Esophagus (tissue), 2 donors: Measurements from ENCODE around the gene ARL4D. TPM values are rescaled to one million over a fixed set of nuclear protein-coding genes. Genes with fewer than 3 reads are reported as not detected.
"Not testable (repeated sequence)": the region's sequence is repeated elsewhere in the genome, so short reads cannot be mapped to it uniquely, and the experiment has no call there.

Source experiments
- H3K27ac ChIP-seq, 2 donors: one replicate each; pipeline ENCODE4 v1.5.1; 2013; ENCODE audit warnings: low read depth in 2 of 2, mild to moderate bottlenecking in 2 of 2, inconsistent platforms in 1 of 2, low read length in 1 of 2, moderate library complexity in 1 of 2
- H3K27me3 ChIP-seq, 2 donors: one replicate each; pipeline ENCODE4 v1.6.1; 2013; ENCODE audit warnings: low read length in 2 of 2, control low read depth in 1 of 2, mild to moderate bottlenecking in 1 of 2; ENCODE audit not compliant: insufficient read depth in 2 of 2, control insufficient read depth in 1 of 2
- H3K36me3 ChIP-seq, 2 donors: one replicate each; pipeline ENCODE4 v1.6.1; 2013; ENCODE audit warnings: low read length in 1 of 2; ENCODE audit not compliant: control insufficient read depth in 2 of 2, insufficient read depth in 2 of 2
- H3K4me1 ChIP-seq, 2 donors: one replicate each; pipeline ENCODE4 v1.6.1; 2013; ENCODE audit warnings: low read length in 1 of 2; ENCODE audit not compliant: control insufficient read depth in 2 of 2, insufficient read depth in 2 of 2
- H3K4me3 ChIP-seq, 2 donors: one replicate each; pipeline ENCODE4 v1.5.1; 2013; ENCODE audit warnings: low read length in 2 of 2, mild to moderate bottlenecking in 2 of 2, low read depth in 1 of 2, moderate library complexity in 1 of 2
- H3K9me3 ChIP-seq, 2 donors: one replicate each; pipeline ENCODE4 v1.6.1; 2013; ENCODE audit warnings: mild to moderate bottlenecking in 2 of 2, low read depth in 1 of 2, low read length in 1 of 2, moderate library complexity in 1 of 2; ENCODE audit not compliant: control insufficient read depth in 2 of 2, insufficient read depth in 1 of 2
- WGBS, 2 donors: extraction: QIAGEN DNeasy Blood & Tissue Kit; methylation state at CpG; one replicate each; pipeline ENCODE4 v1.1.7; 2013; 5-methylcytosine and 5-hydroxymethylcytosine counted together
- polyA plus RNA-seq, 2 donors: library from polyadenylated mRNA; stranded (reverse); fragments of 200-250 nt; gene quantifications; one replicate each; pipeline ENCODE4 v1.2.3, GENCODE V29; 2013
- donor health status: healthy with polysubstance abuse.
- donor health status: Bipolar disorder and iron deficiency.

Gene ARL4D
- polyA plus RNA-seq, 2 donors: 36.3 to 92.2 TPM

DNA sequence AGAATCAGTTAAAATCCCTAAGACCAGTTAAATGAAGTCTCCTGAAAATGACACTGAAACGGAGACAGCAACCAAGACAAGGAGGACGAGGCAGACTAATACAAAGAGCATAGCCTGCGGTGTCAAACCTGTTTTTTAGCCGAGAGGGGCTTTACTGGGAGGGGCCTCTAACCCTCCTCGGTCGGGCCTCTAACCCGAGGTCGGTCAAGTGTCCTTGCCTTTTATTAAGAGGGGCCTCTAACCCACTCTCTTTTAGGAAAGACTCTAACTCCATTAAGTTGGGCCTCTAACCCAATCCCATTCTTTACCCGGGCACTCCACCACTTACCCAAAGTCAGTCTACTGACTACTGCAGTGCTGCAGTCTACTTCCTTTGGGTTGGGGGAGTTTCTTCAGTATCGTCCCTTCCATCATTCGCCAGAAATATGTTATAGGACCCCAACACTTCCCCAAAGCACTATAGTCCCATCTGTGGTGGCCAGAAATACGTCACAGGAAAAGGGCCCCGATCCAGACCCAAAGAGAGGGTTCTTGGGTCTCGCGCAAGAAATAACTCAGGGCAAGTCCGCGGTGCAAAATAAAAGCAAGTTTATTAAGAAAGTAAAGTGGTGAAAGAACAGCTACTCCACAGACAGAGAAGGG is 39.2 kb upstream of the ARL4D start:
- no peaks in the 10 kb centered on the region for H3K27me3 ChIP-seq
- 61 to 62% methylated on average over 17 of the region's 17 CpGs for WGBS, 2 donors
- H3K4me3 ChIP-seq: peak overlapping the region in 1 of 2 donors; percentile 64
- H3K27ac ChIP-seq: peak overlapping the region; percentile 90 to 97
- no peaks in the 10 kb centered on the region for H3K4me1 ChIP-seq
- H3K9me3 ChIP-seq: no peaks in the 10 kb centered on the region
- H3K36me3 ChIP-seq: no peaks in the 10 kb centered on the region

DNA sequence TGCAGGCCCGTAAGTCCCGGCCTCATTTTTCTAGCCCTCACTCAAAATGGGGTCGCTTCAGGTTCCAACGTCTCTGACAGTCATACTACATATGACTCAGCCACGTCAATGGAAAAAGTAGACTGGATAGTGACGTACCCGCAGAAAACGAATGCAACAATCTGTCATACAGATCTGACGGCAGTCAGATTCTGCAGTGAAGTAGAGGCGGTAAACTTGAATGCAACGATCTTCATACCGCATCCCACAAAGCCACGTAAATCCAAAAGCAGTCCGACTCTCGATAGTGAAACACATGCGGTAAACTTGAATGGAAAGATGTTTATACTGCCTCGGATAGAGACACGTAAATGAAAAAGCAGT is 38.4 kb upstream of the ARL4D start:
- H3K9me3 ChIP-seq: no peaks in the 10 kb centered on the region
- WGBS, 2 donors: 19 to 23% methylated on average over 18 of the region's 18 CpGs
- H3K36me3 ChIP-seq: no peaks in the 10 kb centered on the region
- peak overlapping the region; percentile 50 to 64 for H3K4me3 ChIP-seq
- no peaks in the 10 kb centered on the region for H3K4me1 ChIP-seq
- no peaks in the 10 kb centered on the region for H3K27me3 ChIP-seq
- H3K27ac ChIP-seq: peak overlapping the region; percentile 90 to 97

DNA sequence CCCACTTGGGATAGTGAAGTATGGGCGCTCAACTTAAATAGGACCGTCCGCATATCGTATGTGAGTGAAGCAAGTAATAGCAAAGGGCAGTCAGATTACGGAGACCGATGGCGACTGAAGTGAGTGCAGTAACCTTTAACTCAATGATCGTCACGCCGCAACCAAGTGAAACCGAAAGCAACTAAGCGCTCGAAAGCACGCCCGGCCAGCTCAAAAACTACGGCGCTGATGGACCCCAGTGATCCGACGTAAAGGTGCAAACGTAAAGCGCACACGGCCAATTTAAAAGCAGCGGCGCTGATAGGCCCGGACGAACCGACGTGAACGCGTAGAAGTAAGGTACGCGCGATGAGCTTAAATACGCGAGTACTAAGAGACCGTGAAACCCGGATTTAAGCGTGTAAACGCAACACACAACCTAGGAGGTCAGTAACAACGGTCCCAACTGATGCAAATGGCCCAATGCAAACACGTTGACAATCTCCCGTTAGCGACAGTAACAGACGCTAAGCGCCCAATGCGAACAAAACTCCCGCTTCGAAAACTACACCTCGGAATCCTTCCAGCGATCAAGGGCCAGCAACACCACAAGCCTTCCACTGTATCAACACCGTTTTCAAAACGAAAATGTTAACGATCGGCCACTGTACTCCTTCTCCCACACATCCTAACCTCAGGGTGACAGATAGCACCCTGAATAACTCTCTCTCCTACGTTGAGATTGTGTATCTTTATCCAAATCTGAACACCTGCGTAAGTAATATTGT is 37.9 kb upstream of the ARL4D start:
- peak overlapping the region; percentile 50 to 64 for H3K4me3 ChIP-seq
- H3K27ac ChIP-seq: peak overlapping the region; percentile 90 to 97
- WGBS, 2 donors: 0% methylated on average over 56 of the region's 56 CpGs
- H3K36me3 ChIP-seq: no peaks in the 10 kb centered on the region
- H3K27me3 ChIP-seq: no peaks in the 10 kb centered on the region
- H3K9me3 ChIP-seq: no peaks in the 10 kb centered on the region
- no peaks in the 10 kb centered on the region for H3K4me1 ChIP-seq

- Histone ChIP-seq H3K4me3 (no peak overlapping the region), H3K4me1 (no peaks in the 10 kb centered on the region), H3K36me3 (no peaks in the 10 kb centered on the region), H3K9me3 (no peaks in the 10 kb centered on the region), H3K27ac (no peak overlapping the region), H3K27me3 (no peaks in the 10 kb centered on the region)
- WGBS, 2 donors: 93 to 95% methylated on average over 27 of the region's 27 CpGs
Observed at GRCh38 chr17:43363181-43363925, 35.4 kb upstream of the ARL4D start.

GRCh38 chr17:43363926-43364285 is 34.9 kb upstream of the ARL4D start:
- Histone ChIP-seq H3K4me1 (no peaks in the 10 kb centered on the region), H3K4me3 (no peak overlapping the region), H3K9me3 (no peaks in the 10 kb centered on the region), H3K36me3 (no peaks in the 10 kb centered on the region), H3K27me3 (no peaks in the 10 kb centered on the region), H3K27ac (no peak overlapping the region)
- 88 to 89% methylated on average over 10 of the region's 10 CpGs for WGBS, 2 donors

DNA sequence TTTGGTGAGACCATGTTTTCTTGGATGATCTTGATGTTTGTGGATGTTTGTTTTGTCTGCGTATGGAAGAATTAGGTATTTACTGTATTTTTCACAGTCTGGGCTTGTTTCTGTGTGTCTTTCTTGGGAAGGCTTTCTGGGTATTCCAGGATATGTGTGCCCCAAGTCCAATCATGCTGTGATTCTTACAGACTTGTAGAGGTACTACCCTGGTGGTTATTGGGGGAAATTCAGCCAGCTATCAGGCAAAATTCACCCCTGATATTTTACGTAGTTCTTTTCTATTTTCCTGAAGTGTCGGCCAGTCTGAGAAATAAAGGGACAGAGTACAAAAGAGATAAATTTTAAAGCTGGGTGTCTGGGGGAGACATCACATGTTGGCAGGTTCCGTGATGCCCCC is 33.4 kb upstream of the ARL4D start:
- no peak overlapping the region for H3K27ac ChIP-seq
- no peak overlapping the region for H3K4me3 ChIP-seq
- H3K4me1 ChIP-seq: no peaks in the 10 kb centered on the region
- no peaks in the 10 kb centered on the region for H3K27me3 ChIP-seq
- no peaks in the 10 kb centered on the region for H3K9me3 ChIP-seq
- H3K36me3 ChIP-seq: no peaks in the 10 kb centered on the region
- WGBS, 2 donors: 90 to 94% methylated on average over 4 of the region's 4 CpGs

DNA sequence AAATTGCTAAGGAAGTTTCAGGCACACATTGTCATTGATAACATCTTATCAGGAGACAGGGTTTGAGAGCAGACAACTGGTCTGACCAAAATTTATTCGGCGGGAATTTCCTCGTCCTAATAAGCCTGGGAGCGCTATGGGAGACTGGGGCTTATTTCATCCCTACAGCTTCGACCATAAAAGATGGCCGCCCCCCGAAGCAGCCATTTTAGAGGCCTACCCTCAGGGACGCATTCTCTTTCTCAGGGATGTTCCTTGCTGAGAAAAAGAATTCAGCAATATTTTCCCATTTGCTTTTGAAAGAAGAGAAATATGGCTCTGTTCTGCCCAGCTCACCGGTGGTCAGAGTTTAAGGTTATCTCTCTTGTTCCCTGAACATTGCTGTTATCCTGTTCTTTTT is 32.9 kb upstream of the ARL4D start:
- H3K4me3 ChIP-seq, H3K9me3 ChIP-seq, H3K27ac ChIP-seq, H3K27me3 ChIP-seq, H3K36me3 ChIP-seq, H3K4me1 ChIP-seq: not testable (repeated sequence)
- 93 to 94% methylated on average over 9 of the region's 9 CpGs for WGBS, 2 donors

GRCh38 chr17:43366891-43367736 is 31.7 kb upstream of the ARL4D start:
- Histone ChIP-seq H3K4me1 (no peaks in the 10 kb centered on the region), H3K4me3 (no peak overlapping the region), H3K36me3 (no peaks in the 10 kb centered on the region), H3K27ac (peak overlapping the region; percentile 80 to 100), H3K9me3 (no peaks in the 10 kb centered on the region), H3K27me3 (no peaks in the 10 kb centered on the region)
- 70 to 75% methylated on average over 25 of the region's 25 CpGs for WGBS, 2 donors

- 6 to 9% methylated on average over 11 of the region's 11 CpGs for WGBS, 2 donors
Observed at GRCh38 chr17:43367737-43368242, 31.0 kb upstream of the ARL4D start.

More at GRCh38 chr17:43367737-43368242, 31.0 kb upstream of the ARL4D start:
- no peaks in the 10 kb centered on the region for H3K4me1 ChIP-seq
- no peaks in the 10 kb centered on the region for H3K36me3 ChIP-seq
- peak overlapping the region; percentile 11 to 67 for H3K4me3 ChIP-seq
- H3K9me3 ChIP-seq: no peaks in the 10 kb centered on the region
- H3K27me3 ChIP-seq: no peaks in the 10 kb centered on the region
- H3K27ac ChIP-seq: peak overlapping the region; percentile 97 to 100
